GM12878 (cell line): ENCODE data around the gene ADAMTS14. TPM values are rescaled to one million over a fixed set of nuclear protein-coding genes. Genes with fewer than 3 reads are reported as not detected.

Experiments used
- ATAC-seq: fragments of 200-7000 bp; cut with Tn5 transposase; 3 replicates; pipeline ENCODE4 v1.9.1; 2020; ENCODE audit warnings: mild to moderate bottlenecking, moderate library complexity
- BruUV-seq: library from RNA; stranded (reverse); fragments of 400-500 nt; replicated peaks from 2 replicates; lab custom pipeline; 2021; lab: Mats Ljungman, UMichigan
- CTCF ChIA-PET: fragments of 300-600 bp; sonication (Branson Sonifier 250); formaldehyde crosslinking; extraction: SDS; loops from one replicate; lab custom pipeline; 2021; ENCODE audit warnings: inconsistent platforms; lab: Yijun Ruan, JAX
- POLR2A ChIA-PET: fragments of 350-600 bp; formaldehyde crosslinking; extraction: SDS; loops from one replicate; lab custom pipeline; 2021; ENCODE audit warnings: inconsistent platforms; lab: Charles Lee
- RAD21 ChIA-PET: fragments of 300-600 bp; sonication (Branson Sonifier 250); formaldehyde crosslinking; loops from one replicate; lab custom pipeline; 2023; ENCODE audit warnings: antibody characterized with exemption; ENCODE audit not compliant: unreplicated experiment; lab: Charles Lee
- SMC1A ChIA-PET: fragments of 300-600 bp; sonication (Branson Sonifier 250); formaldehyde crosslinking; loops from one replicate; lab custom pipeline; 2023; ENCODE audit not compliant: unreplicated experiment, uncharacterized antibody; lab: Charles Lee
- DNase-seq: peaks from one replicate; pipeline ENCODE4 v3.0.0-alpha.2; 2011; ENCODE audit warnings: low read depth, low spot score
- FAIRE-seq: peaks from 3 replicates; lab custom pipeline; 2011; peaks lifted over from hg19 to GRCh38; lab: Jason Lieb, UNC
- H2AFZ ChIP-seq: 2 replicates; pipeline ENCODE4 v1.6.0; 2011; ENCODE audit warnings: low read depth, low read length, control low read depth; ENCODE audit not compliant: control insufficient read depth
- H3K27ac ChIP-seq: 2 replicates; pipeline ENCODE4 v1.5.1; 2011; ENCODE audit warnings: control low read depth; ENCODE audit not compliant: control insufficient read depth, insufficient read depth
- H3K27me3 ChIP-seq, 2 experiments: replicated peaks in 1 of 2; 2 replicates each; pipeline versions ENCODE4 v1.6.0 to v1.6.1; 2011; ENCODE audit warnings: low read length in 1 of 2; ENCODE audit not compliant: control insufficient read depth in 2 of 2, insufficient read depth in 2 of 2
- H3K36me3 ChIP-seq, 2 experiments: 2 replicates each; pipeline ENCODE4 v1.5.1; 2011; ENCODE audit warnings: low read length in 1 of 2; ENCODE audit not compliant: control insufficient read depth in 2 of 2, insufficient read depth in 2 of 2
- H3K4me1 ChIP-seq: 2 replicates; pipeline ENCODE4 v1.6.1; 2011; ENCODE audit warnings: mild to moderate bottlenecking, low read length, moderate library complexity, mixed read lengths; ENCODE audit not compliant: control insufficient read depth, insufficient read depth
- H3K4me2 ChIP-seq: 2 replicates; pipeline ENCODE4 v1.6.0; 2011; ENCODE audit warnings: control low read depth; ENCODE audit not compliant: control insufficient read depth, insufficient read depth
- H3K4me3 ChIP-seq: fragments of 200-600 bp; sonication (generic); 2 replicates; pipeline ENCODE4 v1.5.1; 2016
- H3K79me2 ChIP-seq: 2 replicates; pipeline ENCODE4 v1.6.0; 2011; ENCODE audit warnings: low read length; ENCODE audit not compliant: control insufficient read depth, insufficient read depth
- H3K9ac ChIP-seq: 2 replicates; pipeline ENCODE4 v1.8.0; 2011; ENCODE audit warnings: low read length, control low read depth, mixed read lengths; ENCODE audit not compliant: control insufficient read depth, insufficient read depth
- H3K9me3 ChIP-seq: replicated peaks from 3 replicates; pipeline ENCODE4 v1.5.1; 2011; ENCODE audit warnings: mild to moderate bottlenecking, low read length; ENCODE audit not compliant: control insufficient read depth, insufficient read depth
- H4K20me1 ChIP-seq: 2 replicates; pipeline ENCODE4 v1.6.0; 2011; ENCODE audit not compliant: control insufficient read depth, insufficient read depth
- ATF2 ChIP-seq: IDR thresholded peaks from 2 replicates; pipeline ENCODE4 v1.6.1; 2012; ENCODE audit warnings: low read length, inconsistent platforms
- IRF3 ChIP-seq: fragments of 450-650 bp; IDR thresholded peaks from 2 replicates; pipeline ENCODE4 v1.6.1; 2014; ENCODE audit warnings: mild to moderate bottlenecking
- KDM1A ChIP-seq: fragments of 200-600 bp; sonication (generic); IDR thresholded peaks from 2 replicates; pipeline ENCODE4 v1.6.1; 2016; ENCODE audit warnings: borderline replicate concordance
- MEF2A ChIP-seq: IDR thresholded peaks from 2 replicates; pipeline ENCODE4 v1.6.1; 2011; ENCODE audit warnings: low read depth, mild to moderate bottlenecking, low read length, moderate library complexity; ENCODE audit not compliant: insufficient read depth
- NFYA ChIP-seq: IDR thresholded peaks from 2 replicates; pipeline ENCODE4 v1.6.1; 2011; ENCODE audit warnings: low read depth, mild to moderate bottlenecking, low read length, improper control_type of control experiment, borderline replicate concordance
- NKRF ChIP-seq: fragments of 450-650 bp; conservative IDR thresholded peaks from 2 replicates; pipeline ENCODE4 v1.6.1; 2017; ENCODE audit warnings: mild to moderate bottlenecking, moderate library complexity
- PAX5 ChIP-seq: IDR thresholded peaks from 2 replicates; pipeline ENCODE4 v1.6.1; 2011; ENCODE audit warnings: low read depth, low read length, borderline replicate concordance
- RELA ChIP-seq: fragments of 450-650 bp; IDR thresholded peaks from 2 replicates; pipeline ENCODE4 v1.8.0; 2014; ENCODE audit warnings: borderline replicate concordance; ENCODE audit not compliant: partially characterized antibody
- RUNX3 ChIP-seq: IDR thresholded peaks from 2 replicates; pipeline ENCODE4 v1.6.1; 2012; ENCODE audit warnings: low read length, inconsistent platforms
- WGBS: methylation state at CpG from one replicate; pipeline ENCODE4 v1.1.6; 2016; ENCODE audit warnings: low lambda C conversion rate; ENCODE audit not compliant: insufficient replicate concordance, insufficient coverage; ENCODE audit errors: missing lambda C conversion rate; 5-methylcytosine and 5-hydroxymethylcytosine counted together
- in situ Hi-C: fragments of 300-500 bp; cut with MboI; formaldehyde crosslinking; loops from 9 replicates; pipeline ENCODE4 v1.14.3; 2018; ENCODE audit warnings: mixed read lengths
- intact Hi-C: fragments of 100-400 bp; cut with micrococcal nuclease; formaldehyde crosslinking; loops from one replicate; pipeline ENCODE4 v1.14.2; 2022; ENCODE audit not compliant: unreplicated experiment
- polyA plus RNA-seq, 11 experiments: library from polyadenylated mRNA; depleted of rRNA in 4 of 11; unstranded in 6 of 11; stranded (reverse) in 5 of 11; fragments of >200 nt; fragmentation: Nextera tagmentation in 4 of 11; fragmentation: Illumina TruSeq in 1 of 11; extraction: Ambion mirVana in 4 of 11; extraction: Trizol in 1 of 11; gene quantifications; 1 replicate in 1 of 11; 2 replicates in 10 of 11; pipeline versions ENCODE4 v1.2.1 to v1.2.3, GENCODE V29; 2011 to 2016; ENCODE audit warnings: inconsistent platforms in 2 of 11, missing spikeins in 2 of 11, low read depth in 1 of 11
- total RNA-seq, 4 experiments: library from RNA; depleted of rRNA in 3 of 4; stranded (reverse); fragments of >200 nt in 3 of 4; fragmentation: Illumina TruSeq in 1 of 4; extraction: Trizol in 1 of 4; gene quantifications; 2 replicates each; pipeline versions ENCODE4 v1.2.1 to v1.2.3, GENCODE V29; 2013 to 2021

ADAMTS14 gene
- total and polyA plus RNA-seq, 10 of the 15 experiments (the other 5 are each of a cell fraction or from before 2014, with no cell fraction given), result 0.03 to 0.05 TPM; not detected in 8

GRCh38 chr10:70652761-70653657 lies 19.3 kb upstream of the ADAMTS14 start:
- no TSS peak for BruUV-seq
- H3K4me2 ChIP-seq, result no peak overlapping the region
- intact Hi-C loops, result no loop called here
- TF ChIP-seq MEF2A (peak; percentile 66; the same call in 1 of the 2 replicates), RELA (no peak), NKRF (no peak), KDM1A (no peak), RUNX3 (peak; percentile 46), NFYA (no peak), IRF3 (no peak), ATF2 (peak; percentile 43; the same call in 1 of the 2 replicates), PAX5 (no peak)
- TF ChIP-seq, all 136 proteins: peak for 3
- Histone ChIP-seq H3K4me1 (peaks cover 16% of the 10 kb centered on the region), H3K27me3 (no peaks in the 10 kb centered on the region; a peak in 1 of 4 replicates), H3K4me3 (no peak overlapping the region), H4K20me1 (no peaks in the 10 kb centered on the region), H3K27ac (no peak overlapping the region), H3K36me3 (no peaks in the 10 kb centered on the region), H3K9ac (no peak overlapping the region), H3K79me2 (no peaks in the 10 kb centered on the region), H3K9me3 (peaks cover 22% of the 10 kb centered on the region), H2AFZ (no peak overlapping the region)
- ChIA-PET SMC1A (interaction anchor here (0.6 to 1.8 kb wide), 2 partner anchors 33 to 155 kb away, joined by 4 read pairs; no protein-coding TSS in a partner anchor), RAD21 (interaction anchor here (0.8 kb wide), 1 partner anchor 8 kb away, joined by 3 read pairs; no protein-coding TSS in a partner anchor), CTCF (interaction anchor here (2.1 kb wide), 1 partner anchor 94 kb away, joined by 8 read pairs; no protein-coding TSS in a partner anchor), POLR2A (no interaction called here)
- WGBS, result 54% methylated on average over 16 of the region's 16 CpGs
- ATAC-seq, result no peak
- in situ Hi-C loops, result no loop called here
- DNase-seq, result no peak
- no peak for FAIRE-seq
